ENCODE results near the gene KANSL3.

Gene KANSL3

GRCh38 chr2:96642564-96643360, 4.7 kb upstream of the KANSL3 start, which contains the start of gene FER1L5:
FER1L5 (plus strand) TSS chr2:96642764; CDS start chr2:96642837, 73 bp downstream.
- TF ChIP-seq, protein P1, sequence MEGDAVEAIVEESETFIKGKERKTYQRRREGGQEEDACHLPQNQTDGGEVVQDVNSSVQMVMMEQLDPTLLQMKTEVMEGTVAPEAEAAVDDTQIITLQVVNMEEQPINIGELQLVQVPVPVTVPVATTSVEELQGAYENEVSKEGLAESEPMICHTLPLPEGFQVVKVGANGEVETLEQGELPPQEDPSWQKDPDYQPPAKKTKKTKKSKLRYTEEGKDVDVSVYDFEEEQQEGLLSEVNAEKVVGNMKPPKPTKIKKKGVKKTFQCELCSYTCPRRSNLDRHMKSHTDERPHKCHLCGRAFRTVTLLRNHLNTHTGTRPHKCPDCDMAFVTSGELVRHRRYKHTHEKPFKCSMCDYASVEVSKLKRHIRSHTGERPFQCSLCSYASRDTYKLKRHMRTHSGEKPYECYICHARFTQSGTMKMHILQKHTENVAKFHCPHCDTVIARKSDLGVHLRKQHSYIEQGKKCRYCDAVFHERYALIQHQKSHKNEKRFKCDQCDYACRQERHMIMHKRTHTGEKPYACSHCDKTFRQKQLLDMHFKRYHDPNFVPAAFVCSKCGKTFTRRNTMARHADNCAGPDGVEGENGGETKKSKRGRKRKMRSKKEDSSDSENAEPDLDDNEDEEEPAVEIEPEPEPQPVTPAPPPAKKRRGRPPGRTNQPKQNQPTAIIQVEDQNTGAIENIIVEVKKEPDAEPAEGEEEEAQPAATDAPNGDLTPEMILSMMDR (IDR thresholded peaks at IDR 0.05; ENCODE audit: low read depth, low read length, missing control alignments), result no peak
- in situ Hi-C loops (cut with HindIII; ENCODE audit: low sequenced_read_pairs), result no loop called here
- H3K4me3 ChIP-seq (ENCODE audit: low read depth, low read length), result peak within 1 kb of the TSS; percentile 40
- DNase-seq (ENCODE audit: low read depth), result peak; percentile 20

DNA sequence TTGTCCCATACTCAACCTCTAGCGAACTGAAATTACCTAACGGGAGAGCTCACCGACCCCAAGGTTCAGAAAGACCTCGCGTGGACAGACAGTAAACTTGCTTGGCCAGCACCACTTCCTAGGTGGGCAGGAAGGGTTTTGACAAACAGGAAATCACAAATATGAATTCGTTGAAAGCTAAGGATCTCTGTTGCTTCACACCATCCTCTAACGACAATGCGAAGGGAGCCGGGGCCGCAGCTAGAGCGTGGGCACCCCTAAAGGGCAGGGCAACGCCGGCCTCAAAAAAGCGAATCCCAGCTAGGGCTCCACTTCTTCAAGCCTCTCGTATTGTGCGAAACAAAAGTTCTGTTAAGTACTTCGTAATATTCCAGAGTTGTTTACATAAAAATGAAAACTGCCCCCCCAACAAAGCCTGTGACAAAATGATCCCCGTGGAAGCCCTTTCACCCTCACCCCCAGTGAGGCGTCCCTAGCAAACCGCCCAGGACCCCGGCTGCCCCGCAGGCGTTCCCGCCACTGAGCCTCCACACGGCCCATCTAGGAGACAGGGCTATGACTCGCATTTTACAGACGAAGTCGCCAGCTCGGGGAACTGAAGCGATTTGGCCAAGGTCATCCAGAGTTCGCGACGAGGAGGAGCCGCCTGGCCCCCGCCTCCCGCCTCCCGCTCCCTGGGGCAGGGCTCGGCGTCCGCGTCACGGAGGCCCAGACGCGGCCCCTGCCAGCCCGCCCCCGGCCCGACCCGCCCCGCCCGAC, 548 bp downstream of the KANSL3 start:
- H3K4me3 ChIP-seq (ENCODE audit: low read depth, low read length), result peak overlapping the region; percentile 78
- in situ Hi-C loops (cut with HindIII; ENCODE audit: low sequenced_read_pairs), result no loop called here
- TF ChIP-seq, protein P1 (IDR thresholded peaks at IDR 0.05; ENCODE audit: low read depth, low read length, missing control alignments), result no peak
- DNase-seq (ENCODE audit: low read depth), result peak; percentile 63

DNA sequence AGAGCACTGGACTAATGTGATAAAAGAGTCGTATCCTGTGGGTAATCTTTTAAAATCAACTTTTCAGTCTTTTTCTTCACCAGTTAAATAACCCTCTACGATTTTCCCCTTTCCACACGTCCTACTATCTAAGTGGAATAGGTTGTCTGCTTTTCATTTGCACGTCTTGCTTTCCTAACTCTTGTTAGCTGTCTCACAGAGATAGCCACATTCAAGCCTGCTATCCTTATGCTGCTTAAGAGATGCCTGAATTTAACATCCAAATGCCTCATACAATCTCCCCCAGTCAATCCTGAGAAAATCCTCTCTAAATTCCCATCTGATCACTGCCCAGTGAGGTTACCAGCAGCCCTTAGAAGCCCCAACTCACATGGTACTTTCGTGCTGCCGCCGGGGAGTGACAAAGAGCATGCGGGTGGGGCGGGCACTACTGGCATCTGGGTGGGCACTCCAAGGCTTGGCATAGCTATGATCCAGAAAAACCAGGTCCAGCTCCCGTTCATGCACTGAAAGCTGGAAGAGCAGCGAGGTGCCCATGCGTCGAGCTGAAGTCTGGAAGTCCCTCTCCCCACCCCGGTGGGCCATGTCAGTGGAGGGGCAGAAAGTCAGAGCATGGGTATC, 1.5 kb downstream of the KANSL3 start:
- DNase-seq (ENCODE audit: low read depth), result no peak
- peak overlapping the region; percentile 78 for H3K4me3 ChIP-seq (ENCODE audit: low read depth, low read length)
- in situ Hi-C loops (cut with HindIII; ENCODE audit: low sequenced_read_pairs), result no loop called here
- TF ChIP-seq, protein P1 (IDR thresholded peaks at IDR 0.05; ENCODE audit: low read depth, low read length, missing control alignments), result no peak

DNA sequence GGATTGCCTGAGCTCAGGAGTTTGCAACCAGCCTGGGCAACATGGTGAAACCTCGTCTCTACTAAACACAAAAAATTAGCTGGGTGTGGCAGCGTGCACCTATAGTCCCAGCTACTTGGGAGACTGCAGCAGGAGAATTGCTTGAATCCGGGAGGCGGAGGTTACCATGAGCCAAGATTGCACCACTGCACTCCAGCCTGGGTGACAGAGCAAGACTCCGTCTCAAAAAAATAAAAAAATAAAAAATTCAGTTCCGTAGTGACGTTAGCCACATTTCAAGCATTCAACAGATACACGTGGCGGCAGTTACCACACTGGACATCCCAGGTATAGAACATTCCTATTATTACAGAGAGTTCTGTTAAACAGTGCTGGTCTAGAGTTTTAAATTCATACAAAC, 4.5 kb downstream of the KANSL3 start:
- no peak overlapping the region for H3K4me3 ChIP-seq (ENCODE audit: low read depth, low read length)
- TF ChIP-seq, protein P1 (IDR thresholded peaks at IDR 0.05; ENCODE audit: low read depth, low read length, missing control alignments), result no peak
- no peak for DNase-seq (ENCODE audit: low read depth)
- in situ Hi-C loops (cut with HindIII; ENCODE audit: low sequenced_read_pairs), result no loop called here

DNA sequence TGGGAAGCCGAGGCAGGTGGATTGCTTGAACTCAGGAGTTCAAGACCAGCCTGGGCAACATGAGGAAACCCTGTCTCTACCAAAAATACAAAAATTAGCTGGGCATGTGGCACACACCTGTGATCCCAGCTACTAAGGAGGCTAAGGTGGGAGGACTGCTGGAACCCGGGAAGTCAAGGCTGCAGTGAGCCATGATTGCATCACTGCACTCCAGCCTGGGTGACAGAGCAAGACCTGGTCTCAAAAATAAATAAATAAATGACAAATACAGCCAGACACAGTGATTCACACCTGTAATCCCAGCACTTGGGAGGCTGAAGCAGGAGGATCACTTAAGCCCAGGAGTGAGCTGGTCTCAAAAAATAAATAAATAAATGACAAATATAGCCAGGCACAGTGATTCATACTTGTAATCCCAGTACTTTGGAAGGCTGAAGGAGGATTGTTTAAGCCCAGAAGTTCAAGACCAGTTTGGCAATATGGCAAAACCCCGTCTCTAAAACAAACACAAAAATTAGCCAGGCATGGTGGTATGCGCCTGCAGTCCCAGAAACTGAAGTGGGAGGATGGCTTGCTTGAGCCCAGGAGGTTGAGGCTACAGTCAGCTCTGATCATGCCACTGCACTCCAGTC, 6.2 kb downstream of the KANSL3 start:
- no peak for DNase-seq (ENCODE audit: low read depth)
- in situ Hi-C loops (cut with HindIII; ENCODE audit: low sequenced_read_pairs), result no loop called here
- TF ChIP-seq, protein P1 (IDR thresholded peaks at IDR 0.05; ENCODE audit: low read depth, low read length, missing control alignments), result no peak
- H3K4me3 ChIP-seq (ENCODE audit: low read depth, low read length), result no peak overlapping the region

DNA sequence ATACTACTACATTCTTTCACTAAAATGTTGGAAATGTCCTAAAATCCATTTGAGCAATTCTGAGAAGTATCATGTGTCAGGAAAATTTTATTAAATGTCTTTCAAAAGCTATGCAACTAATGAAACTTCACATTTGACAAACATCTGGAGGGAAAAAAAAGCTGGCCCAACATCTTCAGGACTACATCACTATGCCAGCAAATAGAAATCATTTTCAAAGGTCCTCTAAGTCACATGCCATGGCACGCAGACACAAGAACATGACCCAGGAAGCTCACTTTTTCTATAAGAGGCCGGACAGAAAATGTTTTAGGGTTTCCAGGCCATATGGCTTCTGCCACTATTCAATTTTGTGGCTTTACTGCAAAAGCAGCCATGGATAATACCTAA, 11.6 kb downstream of the KANSL3 start:
- in situ Hi-C loops (cut with HindIII; ENCODE audit: low sequenced_read_pairs), result no loop called here
- TF ChIP-seq, protein P1 (IDR thresholded peaks at IDR 0.05; ENCODE audit: low read depth, low read length, missing control alignments), result no peak
- no peak overlapping the region for H3K4me3 ChIP-seq (ENCODE audit: low read depth, low read length)
- DNase-seq (ENCODE audit: low read depth), result no peak
